ENCODE measurements around the gene STAT1.

- TF ChIP-seq CTCF (IDR thresholded peaks at IDR 0.05; ENCODE audit: poor library complexity, severe bottlenecking), result peak; percentile 70
- no peak for TF ChIP-seq EP300 (conservative IDR thresholded peaks at IDR 0.05; ENCODE audit: poor library complexity, severe bottlenecking)
- no peak for TF ChIP-seq POLR2AphosphoS5 (IDR thresholded peaks at IDR 0.05)
- TF ChIP-seq EZH2 (IDR thresholded peaks at IDR 0.05; ENCODE audit: borderline replicate concordance, insufficient read depth, low read length, poor library complexity, severe bottlenecking), result no peak
- TF ChIP-seq TAF1 (IDR thresholded peaks at IDR 0.05; ENCODE audit: low read depth), result no peak
- TF ChIP-seq SMC3 (conservative IDR thresholded peaks at IDR 0.05; ENCODE audit: poor library complexity), result peak; percentile 64
- no peak for TF ChIP-seq MXI1 (conservative IDR thresholded peaks at IDR 0.05; ENCODE audit: poor library complexity, severe bottlenecking)
- peak; percentile 74 for TF ChIP-seq RAD21 (conservative IDR thresholded peaks at IDR 0.05)
- no peak for TF ChIP-seq REST (IDR thresholded peaks at IDR 0.05; ENCODE audit: borderline replicate concordance)
Observed at GRCh38 chr2:191051825-191052778, 38.1 kb upstream of the STAT1 start.

Measured in neural cell (in vitro differentiated cells).